Panc1 (cell line): ENCODE measurements around the gene HDDC2. TPM values are rescaled to one million over a fixed set of nuclear protein-coding genes. Genes with fewer than 3 reads are reported as not detected.

Source experiments
- ATAC-seq: fragments of 200-7000 bp; cut with Tn5 transposase; 2 replicates; pipeline ENCODE4 v1.9.1; 2020; ENCODE audit warnings: mild to moderate bottlenecking, moderate library complexity
- BruUV-seq: library from RNA; stranded (reverse); fragments of 400-500 nt; replicated peaks from 2 replicates; lab custom pipeline; 2021; lab: Mats Ljungman, UMichigan
- CTCF ChIA-PET: fragments of 300-600 bp; sonication (Branson Sonifier 250); formaldehyde crosslinking; loops from one replicate; lab custom pipeline; 2022; ENCODE audit warnings: antibody characterized with exemption; lab: Charles Lee
- POLR2A ChIA-PET: fragments of 300-600 bp; sonication (Branson Sonifier 250); formaldehyde crosslinking; loops from one replicate; lab custom pipeline; 2022; ENCODE audit warnings: antibody characterized with exemption; lab: Charles Lee
- DNase-seq: peaks from one replicate; pipeline ENCODE4 v3.0.0-alpha.2; 2010; ENCODE audit warnings: low read depth, low spot score
- H3K27ac ChIP-seq: 2 replicates; pipeline ENCODE4 v1.5.1; 2011; ENCODE audit warnings: mild to moderate bottlenecking, low read length, inconsistent platforms
- H3K27me3 ChIP-seq: fragments of 200-500 bp; sonication (Bioruptor generic); 2 replicates; pipeline ENCODE4 v1.6.0; 2014; ENCODE audit warnings: low read length, inconsistent platforms; ENCODE audit not compliant: control insufficient read depth, insufficient read depth
- H3K36me3 ChIP-seq: fragments of 200-500 bp; sonication (Bioruptor generic); 2 replicates; pipeline ENCODE4 v1.5.1; 2014; ENCODE audit warnings: inconsistent platforms, mild to moderate bottlenecking, low read length, moderate library complexity; ENCODE audit not compliant: control insufficient read depth, insufficient read depth
- H3K4me1 ChIP-seq: 2 replicates; pipeline ENCODE4 v1.5.1; 2011; ENCODE audit warnings: inconsistent platforms, mild to moderate bottlenecking, low read length, moderate library complexity; ENCODE audit not compliant: control insufficient read depth, insufficient read depth
- H3K4me3 ChIP-seq, 2 experiments: 2 replicates each; pipeline ENCODE4 v1.5.1; 2011 to 2012; ENCODE audit warnings: low read depth in 2 of 2, low read length in 2 of 2, mild to moderate bottlenecking in 2 of 2, inconsistent platforms in 1 of 2, moderate library complexity in 1 of 2
- H3K9me3 ChIP-seq: fragments of 200-500 bp; sonication (Bioruptor generic); 2 replicates; pipeline ENCODE4 v1.5.1; 2014; ENCODE audit warnings: low read depth, mild to moderate bottlenecking, inconsistent platforms, low read length, moderate library complexity; ENCODE audit not compliant: control insufficient read depth, insufficient read depth
- CTCF ChIP-seq: fragments of 450-650 bp; IDR thresholded peaks from 2 replicates; pipeline ENCODE4 v1.5.1; 2017; ENCODE audit warnings: mild to moderate bottlenecking
- POLR2AphosphoS5 ChIP-seq: IDR thresholded peaks from 2 replicates; pipeline ENCODE4 v1.6.1; 2012; ENCODE audit warnings: mild to moderate bottlenecking, low read depth, low read length, moderate library complexity
- REST ChIP-seq, 2 experiments: IDR thresholded peaks; 2 replicates each; pipeline ENCODE4 v1.6.1; 2011 to 2012; ENCODE audit warnings: low read depth in 2 of 2, control low read depth in 1 of 2, low read length in 1 of 2, mild to moderate bottlenecking in 1 of 2, moderate library complexity in 1 of 2; ENCODE audit not compliant: insufficient read depth in 1 of 2
- SIN3A ChIP-seq: IDR thresholded peaks from 2 replicates; pipeline ENCODE4 v1.6.1; 2012; ENCODE audit warnings: low read depth, mild to moderate bottlenecking, low read length, moderate library complexity, borderline replicate concordance; ENCODE audit not compliant: insufficient read depth
- TCF7L2 ChIP-seq: IDR thresholded peaks from 2 replicates; pipeline ENCODE4 v1.6.1; 2011; ENCODE audit warnings: mild to moderate bottlenecking, low read depth, low read length, inconsistent platforms
- in situ Hi-C: cut with HindIII; loops from 2 replicates; pipeline ENCODE4 v1.10.0; 2016; ENCODE audit warnings: low sequenced_read_pairs, low pct_unique_long_range_greater_than_20kb
- intact Hi-C: fragments of 100-400 bp; cut with micrococcal nuclease; formaldehyde crosslinking; loops from one replicate; pipeline ENCODE4 v1.10.0; 2022; ENCODE audit not compliant: unreplicated experiment
- total RNA-seq: library from RNA; stranded (reverse); gene quantifications from one replicate; pipeline ENCODE4 v1.2.1, GENCODE V29; 2021; ENCODE audit not compliant: unreplicated experiment

Gene HDDC2
- total RNA-seq, 1 experiment from 2014 or later = 88.8 TPM

- CTCF ChIA-PET = no interaction called here
- Histone ChIP-seq H3K4me1 (no peaks in the 10 kb centered on the region), H3K4me3 (no peak overlapping the region), H3K36me3 (no peaks in the 10 kb centered on the region), H3K9me3 (no peaks in the 10 kb centered on the region), H3K27ac (no peak overlapping the region), H3K27me3 (peaks cover 5% of the 10 kb centered on the region; the same call in 1 of the 2 replicates)
- in situ Hi-C loops = no loop called here
- TF ChIP-seq SIN3A (no peak), TCF7L2 (no peak), REST (IDR thresholded peaks at IDR 0.05; ENCODE audit: insufficient read depth in 1 of 2, low read depth in 2 of 2, low read length in 1 of 2) (no peak), POLR2AphosphoS5 (no peak), CTCF (no peak)
- DNase-seq = no peak
- BruUV-seq = no TSS peak
- POLR2A ChIA-PET = no interaction called here
- no peak for ATAC-seq
- intact Hi-C loops = no loop called here
Observed at GRCh38 chr6:125246566-125246965, 55.2 kb downstream of the HDDC2 start.

GRCh38 chr6:125245523-125246264 is 56.1 kb downstream of the HDDC2 start:
- no peak for DNase-seq
- in situ Hi-C loops = no loop called here
- POLR2A ChIA-PET = no interaction called here
- H3K4me1 ChIP-seq = no peaks in the 10 kb centered on the region
- H3K27ac ChIP-seq = no peak overlapping the region
- no peaks in the 10 kb centered on the region for H3K36me3 ChIP-seq
- no TSS peak for BruUV-seq
- no peak for TF ChIP-seq TCF7L2
- intact Hi-C loops = no loop called here
- CTCF ChIA-PET = no interaction called here
- no peak overlapping the region for H3K4me3 ChIP-seq
- H3K9me3 ChIP-seq = no peaks in the 10 kb centered on the region
- peaks cover 5% of the 10 kb centered on the region; the same call in 1 of the 2 replicates for H3K27me3 ChIP-seq
- peak; percentile 68 for ATAC-seq

GRCh38 chr6:125245109-125245508 is 56.7 kb downstream of the HDDC2 start:
- Histone ChIP-seq H3K9me3 (no peaks in the 10 kb centered on the region), H3K27ac (no peak overlapping the region), H3K36me3 (no peaks in the 10 kb centered on the region), H3K27me3 (peaks cover 1% of the 10 kb centered on the region; the same call in 1 of the 2 replicates), H3K4me3 (no peak overlapping the region), H3K4me1 (no peaks in the 10 kb centered on the region)
- TF ChIP-seq TCF7L2 = no peak
- TF ChIP-seq REST (IDR thresholded peaks at IDR 0.05; ENCODE audit: insufficient read depth in 1 of 2, low read depth in 2 of 2, low read length in 1 of 2) = no peak
- TF ChIP-seq SIN3A = no peak
- TF ChIP-seq CTCF = no peak
- no peak for TF ChIP-seq POLR2AphosphoS5
- BruUV-seq = no TSS peak
- CTCF ChIA-PET = no interaction called here
- POLR2A ChIA-PET = no interaction called here
- intact Hi-C loops = no loop called here
- in situ Hi-C loops = no loop called here
- DNase-seq (no peak), ATAC-seq (no peak)
